Stimulated activated CD8-positive, alpha-beta memory T cell treated with anti-CD3 and anti-CD28 coated beads, Interleukin-4, amount 100 ng/mL, for 4 hours (primary cell): ENCODE results near the gene SAC3D1.

Experiments used
- DNase-seq, 2 donors: peaks; one replicate each; pipeline ENCODE4 v3.0.0-alpha.2; 2020; ENCODE audit warnings: low read depth in 2 of 2, low spot score in 1 of 2

SAC3D1 gene

GRCh38 chr11:65087216-65087615 is 46.2 kb downstream of the SAC3D1 start:
- no peak for DNase-seq

DNA sequence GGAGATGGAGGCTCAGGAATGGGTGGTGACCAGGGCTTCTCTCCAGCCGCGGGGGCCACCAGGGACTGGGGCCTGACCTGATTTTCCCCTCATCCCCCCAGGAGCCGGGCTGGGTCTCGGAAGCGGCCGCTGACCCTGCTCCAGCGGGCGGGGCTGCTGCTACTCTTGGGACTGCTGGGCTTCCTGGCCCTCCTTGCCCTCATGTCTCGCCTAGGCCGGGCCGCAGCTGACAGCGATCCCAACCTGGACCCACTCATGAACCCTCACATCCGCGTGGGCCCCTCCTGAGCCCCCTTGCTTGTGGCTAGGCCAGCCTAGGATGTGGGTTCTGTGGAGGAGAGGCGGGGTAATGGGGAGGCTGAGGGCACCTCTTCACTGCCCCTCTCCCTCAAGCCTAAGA is 46.8 kb downstream of the SAC3D1 start:
- no peak for DNase-seq

DNA sequence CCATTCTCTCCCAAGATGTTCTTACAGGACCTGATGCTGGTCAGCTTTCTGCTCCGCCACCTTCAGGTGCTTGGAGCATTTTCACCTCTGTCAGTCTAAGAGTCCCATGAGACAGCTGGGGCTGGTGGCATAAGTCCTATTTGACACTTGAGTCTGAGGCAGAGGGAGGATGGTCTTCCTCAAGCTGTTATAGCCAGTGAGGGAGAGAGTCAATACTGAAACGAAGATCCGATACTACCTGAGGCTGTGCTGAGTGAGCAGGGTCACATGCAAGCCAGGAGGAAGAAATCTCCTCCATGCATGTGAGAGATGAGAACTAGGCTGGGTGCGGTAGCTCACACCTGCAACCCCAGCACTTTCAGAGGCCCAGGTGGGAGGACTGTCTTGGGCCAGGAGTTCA is 48.6 kb downstream of the SAC3D1 start:
- DNase-seq: no peak

DNA sequence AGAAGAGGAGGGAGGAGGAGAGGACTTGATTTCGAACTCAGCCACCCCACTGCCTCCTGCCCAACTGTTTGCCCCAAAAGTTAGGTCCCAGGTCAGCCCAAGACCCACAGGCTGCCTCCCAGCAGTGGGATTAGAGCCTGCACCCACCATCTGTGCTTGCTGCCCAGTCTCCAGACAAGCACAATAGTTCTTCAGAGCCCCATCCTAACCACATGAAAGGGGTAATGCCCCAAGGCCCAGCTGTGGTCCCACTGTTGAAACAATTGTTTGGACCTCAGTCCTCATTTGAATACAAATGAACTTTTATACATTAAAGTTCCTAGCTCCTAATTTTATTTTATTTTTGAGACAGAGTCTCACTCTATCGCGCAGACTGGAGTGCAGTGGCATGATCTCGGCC is 49.6 kb downstream of the SAC3D1 start:
- no peak for DNase-seq
